HepG2 (cell line): Measurements from ENCODE around the gene ZNF483.

Source experiments
- AHDC1 ChIP-seq: sonication (generic); formaldehyde crosslinking; IDR thresholded peaks from 2 replicates; pipeline ENCODE4 v1.5.1; 2020; ENCODE audit warnings: mild to moderate bottlenecking, missing genetic modification reagents, borderline replicate concordance
- CEBPB ChIP-seq: IDR thresholded peaks from 2 replicates; pipeline ENCODE4 v1.6.1; 2011; ENCODE audit warnings: low read depth, low read length, improper control_type of control experiment, borderline replicate concordance
- CREM ChIP-seq, 2 experiments: sonication (generic) in 1 of 2; formaldehyde crosslinking in 1 of 2; IDR thresholded peaks; 2 replicates each; pipeline versions ENCODE4 v1.4.0 to v1.6.1; 2016 to 2020; ENCODE audit warnings: antibody characterized with exemption in 1 of 2, mild to moderate bottlenecking in 1 of 2, missing genetic modification reagents in 1 of 2
- ETV6 ChIP-seq: sonication (generic); formaldehyde crosslinking; conservative IDR thresholded peaks from 2 replicates; pipeline ENCODE4 v1.4.0; 2020; ENCODE audit warnings: missing genetic modification reagents
- FOXA3 ChIP-seq: IDR thresholded peaks from 2 replicates; pipeline ENCODE4 v1.6.1; 2016; ENCODE audit warnings: missing genetic modification reagents, missing compliant biosample characterization
- TP53 ChIP-seq: sonication (generic); formaldehyde crosslinking; conservative IDR thresholded peaks from 2 replicates; pipeline ENCODE4 v1.4.0; 2020; ENCODE audit warnings: missing genetic modification reagents
- ZFY ChIP-seq: sonication (generic); formaldehyde crosslinking; IDR thresholded peaks from 2 replicates; pipeline ENCODE4 v1.4.0; 2020; ENCODE audit warnings: missing genetic modification reagents
- ZNF24 ChIP-seq: fragments of 450-650 bp; IDR thresholded peaks from 2 replicates; pipeline ENCODE4 v1.6.1; 2017; ENCODE audit warnings: antibody characterized with exemption, mild to moderate bottlenecking
- ZNF333 ChIP-seq: sonication (generic); formaldehyde crosslinking; IDR thresholded peaks from 2 replicates; pipeline ENCODE4 v1.4.0; 2020; ENCODE audit warnings: mild to moderate bottlenecking, missing genetic modification reagents, borderline replicate concordance
- ZNF589 ChIP-seq: sonication (generic); formaldehyde crosslinking; conservative IDR thresholded peaks from 2 replicates; pipeline ENCODE4 v1.8.0; 2022; ENCODE audit warnings: mild to moderate bottlenecking, moderate library complexity, missing genetic modification reagents
- TF ChIP-seq, protein P1 (sequence below): IDR thresholded peaks from 2 replicates; pipeline ENCODE4 v1.6.1; 2016
- TF ChIP-seq, protein P2 (sequence below): sonication (generic); formaldehyde crosslinking; IDR thresholded peaks from 2 replicates; pipeline ENCODE4 v1.4.0; 2020; ENCODE audit warnings: missing genetic modification reagents, borderline replicate concordance

DNA sequence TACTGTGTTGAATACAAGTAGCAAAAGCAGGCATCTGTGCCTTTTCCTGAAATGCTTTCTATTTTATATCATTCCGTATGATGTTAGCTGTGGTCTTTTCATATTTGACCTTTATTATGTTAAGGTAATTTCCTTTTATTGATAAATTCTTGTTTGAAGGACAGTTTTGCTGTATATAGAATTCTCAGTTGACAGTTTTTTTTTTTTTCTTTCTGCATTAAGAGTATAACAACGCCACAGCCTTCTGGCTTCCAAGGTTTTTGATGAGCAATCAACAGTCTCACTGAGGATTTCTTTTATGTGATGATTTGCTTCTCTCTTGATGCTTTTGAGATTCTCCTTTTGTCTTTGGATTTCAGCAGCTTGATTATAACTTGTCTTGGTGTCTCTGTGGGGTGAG lies 23.6 kb downstream of the ZNF483 start:
- TF ChIP-seq ZNF24 (no peak), AHDC1 (CRISPR knock-in tag) (no peak), FOXA3 (no peak), CEBPB (no peak), CREM (IDR thresholded peaks at IDR 0.05) (no peak), CREM (CRISPR knock-in tag; IDR thresholded peaks at IDR 0.05) (no peak), ETV6 (CRISPR knock-in tag) (no peak), TP53 (CRISPR knock-in tag) (no peak), ZNF589 (no peak), ZFY (CRISPR knock-in tag) (no peak), ZNF333 (CRISPR knock-in tag) (no peak)
- TF ChIP-seq, protein P1, sequence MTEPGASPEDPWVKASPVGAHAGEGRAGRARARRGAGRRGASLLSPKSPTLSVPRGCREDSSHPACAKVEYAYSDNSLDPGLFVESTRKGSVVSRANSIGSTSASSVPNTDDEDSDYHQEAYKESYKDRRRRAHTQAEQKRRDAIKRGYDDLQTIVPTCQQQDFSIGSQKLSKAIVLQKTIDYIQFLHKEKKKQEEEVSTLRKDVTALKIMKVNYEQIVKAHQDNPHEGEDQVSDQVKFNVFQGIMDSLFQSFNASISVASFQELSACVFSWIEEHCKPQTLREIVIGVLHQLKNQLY (CRISPR knock-in tag) = no peak
- TF ChIP-seq, protein P2, sequence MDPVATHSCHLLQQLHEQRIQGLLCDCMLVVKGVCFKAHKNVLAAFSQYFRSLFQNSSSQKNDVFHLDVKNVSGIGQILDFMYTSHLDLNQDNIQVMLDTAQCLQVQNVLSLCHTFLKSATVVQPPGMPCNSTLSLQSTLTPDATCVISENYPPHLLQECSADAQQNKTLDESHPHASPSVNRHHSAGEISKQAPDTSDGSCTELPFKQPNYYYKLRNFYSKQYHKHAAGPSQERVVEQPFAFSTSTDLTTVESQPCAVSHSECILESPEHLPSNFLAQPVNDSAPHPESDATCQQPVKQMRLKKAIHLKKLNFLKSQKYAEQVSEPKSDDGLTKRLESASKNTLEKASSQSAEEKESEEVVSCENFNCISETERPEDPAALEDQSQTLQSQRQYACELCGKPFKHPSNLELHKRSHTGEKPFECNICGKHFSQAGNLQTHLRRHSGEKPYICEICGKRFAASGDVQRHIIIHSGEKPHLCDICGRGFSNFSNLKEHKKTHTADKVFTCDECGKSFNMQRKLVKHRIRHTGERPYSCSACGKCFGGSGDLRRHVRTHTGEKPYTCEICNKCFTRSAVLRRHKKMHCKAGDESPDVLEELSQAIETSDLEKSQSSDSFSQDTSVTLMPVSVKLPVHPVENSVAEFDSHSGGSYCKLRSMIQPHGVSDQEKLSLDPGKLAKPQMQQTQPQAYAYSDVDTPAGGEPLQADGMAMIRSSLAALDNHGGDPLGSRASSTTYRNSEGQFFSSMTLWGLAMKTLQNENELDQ = no peak
